K562 (cell line): Measurements from ENCODE around the gene LYST. TPM values are rescaled to one million over a fixed set of nuclear protein-coding genes. Genes with fewer than 3 reads are reported as not detected.

Experiments
- ATAC-seq: fragments of 200-7000 bp; cut with Tn5 transposase; 3 replicates; pipeline ENCODE4 v1.9.1; 2020; ENCODE audit warnings: moderate library complexity
- BruUV-seq: library from RNA; stranded (reverse); fragments of 400-500 nt; replicated peaks from 2 replicates; lab custom pipeline; 2021; lab: Mats Ljungman, UMichigan
- CTCF ChIA-PET: fragments of 300-600 bp; formaldehyde crosslinking; extraction: SDS; loops from one replicate; lab custom pipeline; 2021; ENCODE audit warnings: low intra/inter-chr PET ratio; lab: Yijun Ruan, JAX
- POLR2A ChIA-PET: fragments of 300-600, 350-650 bp; sonication (Branson Sonifier 250); formaldehyde crosslinking; extraction: SDS; loops from one replicate; lab custom pipeline; 2021; ENCODE audit warnings: antibody characterized with exemption, inconsistent platforms; lab: Yijun Ruan, JAX
- DNase-seq, 4 experiments: peaks; one replicate each; pipeline versions ENCODE4 v3.0.0 to v3.0.0-alpha.2; 2011 to 2018; ENCODE audit warnings: low spot score in 3 of 4, mixed read lengths in 3 of 4; ENCODE audit errors: extremely low read depth in 1 of 4
- FAIRE-seq: peaks from 2 replicates; lab custom pipeline; 2011; peaks lifted over from hg19 to GRCh38; lab: Jason Lieb, UNC
- H2AFZ ChIP-seq: 2 replicates; pipeline ENCODE4 v1.6.0; 2011; ENCODE audit warnings: low read depth, low read length, control low read depth, inconsistent platforms
- H3K27ac ChIP-seq: fragments of 200-600 bp; 3 replicates; pipeline ENCODE4 v1.8.0; 2011; ENCODE audit warnings: low read depth, mild to moderate bottlenecking, control low read depth, inconsistent platforms, low read length, moderate library complexity, mixed read lengths; ENCODE audit errors: extremely low read depth
- H3K27me3 ChIP-seq, 2 experiments: fragments of 300-600 bp in 1 of 2; 2 replicates in 1 of 2; 3 replicates in 1 of 2; pipeline versions ENCODE4 v1.6.0 to v1.8.0; 2011; ENCODE audit warnings: inconsistent platforms in 2 of 2, low read length in 2 of 2, mild to moderate bottlenecking in 1 of 2, mixed read lengths in 1 of 2, moderate library complexity in 1 of 2; ENCODE audit not compliant: control insufficient read depth in 2 of 2, insufficient read depth in 2 of 2
- H3K36me3 ChIP-seq: fragments of 300-600 bp; 3 replicates; pipeline ENCODE4 v1.8.0; 2011; ENCODE audit warnings: mild to moderate bottlenecking, low read length, inconsistent platforms; ENCODE audit not compliant: control insufficient read depth, insufficient read depth
- H3K4me1 ChIP-seq, 2 experiments: fragments of 200-600 bp in 1 of 2; replicated peaks in 1 of 2; 2 replicates in 1 of 2; 3 replicates in 1 of 2; pipeline versions ENCODE4 v1.5.1 to v1.8.0; 2011; ENCODE audit warnings: inconsistent platforms in 2 of 2, low read length in 2 of 2, mild to moderate bottlenecking in 1 of 2, mixed read lengths in 1 of 2, moderate library complexity in 1 of 2; ENCODE audit not compliant: control insufficient read depth in 2 of 2, insufficient read depth in 2 of 2
- H3K4me2 ChIP-seq: 2 replicates; pipeline ENCODE4 v1.6.1; 2011; ENCODE audit warnings: low read length, control low read depth, inconsistent platforms, mixed read lengths; ENCODE audit not compliant: insufficient read depth
- H3K4me3 ChIP-seq: fragments of 200-600 bp; sonication (generic), shearing (Covaris generic); 2 replicates; pipeline ENCODE4 v1.5.1; 2016; ENCODE audit warnings: control low read depth, inconsistent platforms
- H3K79me2 ChIP-seq: fragments of 200-600 bp; 3 replicates; pipeline ENCODE4 v1.8.0; 2011; ENCODE audit warnings: low read length, inconsistent platforms; ENCODE audit not compliant: control insufficient read depth, insufficient read depth
- H3K9ac ChIP-seq, 2 experiments: 2 replicates each; pipeline versions ENCODE4 v1.6.0 to v1.6.1; 2011; ENCODE audit warnings: low read depth in 2 of 2, low read length in 2 of 2, control low read depth in 1 of 2, inconsistent platforms in 1 of 2, mild to moderate bottlenecking in 1 of 2, mixed read lengths in 1 of 2; ENCODE audit not compliant: insufficient read depth in 1 of 2
- H3K9me1 ChIP-seq: one replicate; pipeline ENCODE4 v1.6.0; 2011; ENCODE audit warnings: inconsistent platforms, mild to moderate bottlenecking, low read length, moderate library complexity; ENCODE audit not compliant: control insufficient read depth, insufficient read depth
- H3K9me3 ChIP-seq: replicated peaks from 2 replicates; pipeline ENCODE4 v1.5.1; 2011; ENCODE audit warnings: low read depth, low read length, inconsistent platforms; ENCODE audit not compliant: control insufficient read depth, insufficient read depth
- H4K20me1 ChIP-seq: replicated peaks from 2 replicates; pipeline ENCODE4 v1.6.1; 2011; ENCODE audit warnings: low read length, inconsistent platforms, mixed read lengths; ENCODE audit not compliant: control insufficient read depth, insufficient read depth
- C11orf30 ChIP-seq: fragments of 450-650 bp; IDR thresholded peaks from 2 replicates; pipeline ENCODE4 v1.6.1; 2016; ENCODE audit warnings: low read depth, mild to moderate bottlenecking
- HIVEP1 ChIP-seq: fragments of 250-450 bp; sonication (Bioruptor Pico); IDR thresholded peaks from 2 replicates; pipeline ENCODE4 v1.4.0; 2020; ENCODE audit warnings: mild to moderate bottlenecking
- MAFG ChIP-seq: fragments of 450-650 bp; conservative IDR thresholded peaks from 2 replicates; pipeline ENCODE4 v1.6.1; 2016; ENCODE audit warnings: missing genetic modification characterization, missing compliant biosample characterization
- PTRF ChIP-seq: fragments of 450-650 bp; IDR thresholded peaks from 2 replicates; pipeline ENCODE4 v1.6.1; 2016; ENCODE audit warnings: mild to moderate bottlenecking, missing genetic modification characterization, missing compliant biosample characterization
- RBM17 ChIP-seq: fragments of 200-400 bp; formaldehyde crosslinking; IDR thresholded peaks from 2 replicates; pipeline ENCODE4 v1.6.1; 2017; ENCODE audit warnings: low read depth, mild to moderate bottlenecking, low read length, borderline replicate concordance
- SRSF1 ChIP-seq: fragments of 200-400 bp; formaldehyde crosslinking; IDR thresholded peaks from 2 replicates; pipeline ENCODE4 v1.6.1; 2017; ENCODE audit warnings: mild to moderate bottlenecking, low read depth, low read length, moderate library complexity
- ZNF316 ChIP-seq: fragments of 450-650 bp; IDR thresholded peaks from 2 replicates; pipeline ENCODE4 v1.6.1; 2016
- WGBS: fragments of 100-300 bp; shearing (Covaris generic); methylation state at CpG from one replicate; pipeline ENCODE4 v1.1.6; 2016; ENCODE audit warnings: low coverage, mixed read lengths; ENCODE audit not compliant: insufficient coverage; ENCODE audit errors: missing lambda C conversion rate; 5-methylcytosine and 5-hydroxymethylcytosine counted together
- in situ Hi-C: fragments of 300-500 bp; cut with MboI; formaldehyde crosslinking; loops from 4 replicates; pipeline ENCODE4 v1.15.0; 2018; ENCODE audit warnings: inconsistent platforms, mixed read lengths
- intact Hi-C: fragments of 100-400 bp; cut with micrococcal nuclease; formaldehyde crosslinking; loops from 2 replicates; pipeline ENCODE4 v1.14.2; 2022
- polyA plus RNA-seq, 8 experiments: library from polyadenylated mRNA; depleted of rRNA in 4 of 8; stranded (reverse) in 5 of 8; unstranded in 3 of 8; fragments of >200 nt; fragmentation: Nextera tagmentation in 2 of 8; fragmentation: Illumina TruSeq in 1 of 8; extraction: Ambion mirVana in 2 of 8; extraction: Trizol in 1 of 8; gene quantifications; 2 replicates each; pipeline versions ENCODE4 v1.2.1 to v1.2.3, GENCODE V29; 2011 to 2014; ENCODE audit warnings: inconsistent platforms in 1 of 8, missing spikeins in 1 of 8
- total RNA-seq, 7 experiments: library from RNA; depleted of rRNA in 6 of 7; stranded (reverse); fragments of >200 nt in 6 of 7; fragmentation: Illumina TruSeq in 2 of 7; extraction: Trizol in 2 of 7; gene quantifications; 2 replicates each; pipeline versions ENCODE4 v1.2.1 to v1.2.3, GENCODE V29; 2011 to 2021; ENCODE audit warnings: low replicate concordance in 1 of 7
- TF ChIP-seq, protein P1 (sequence below): fragments of 450-650 bp; IDR thresholded peaks from one replicate; pipeline ENCODE4 v1.6.1; 2018; ENCODE audit warnings: mild to moderate bottlenecking, moderate library complexity; ENCODE audit not compliant: partially characterized antibody

The LYST gene
- total and polyA plus RNA-seq, 9 of the 15 experiments (the other 6 are each of a cell fraction or from before 2014, with no cell fraction given): 0.73 to 2.4 (median 1.4) TPM

DNA sequence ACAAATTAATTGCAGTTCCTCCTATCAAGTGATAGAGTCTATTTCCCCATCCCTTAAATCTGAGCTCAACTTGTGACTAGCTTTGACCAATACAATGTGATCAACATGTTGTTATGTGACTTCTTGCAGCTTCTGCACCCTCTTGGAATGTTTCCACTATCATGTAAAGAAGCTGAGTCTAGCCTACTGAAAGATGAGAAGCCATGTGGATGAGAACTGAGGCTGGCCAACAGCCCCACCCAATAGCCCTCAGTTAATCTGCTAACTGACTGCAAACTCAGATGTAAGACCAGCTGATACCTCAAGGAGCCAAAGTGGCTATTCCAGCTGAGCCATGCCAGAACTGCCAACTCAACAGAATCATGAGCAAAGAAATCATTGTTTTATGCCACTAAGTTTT, 44.0 kb downstream of the LYST start:
- no peak for FAIRE-seq
- no TSS peak for BruUV-seq

DNA sequence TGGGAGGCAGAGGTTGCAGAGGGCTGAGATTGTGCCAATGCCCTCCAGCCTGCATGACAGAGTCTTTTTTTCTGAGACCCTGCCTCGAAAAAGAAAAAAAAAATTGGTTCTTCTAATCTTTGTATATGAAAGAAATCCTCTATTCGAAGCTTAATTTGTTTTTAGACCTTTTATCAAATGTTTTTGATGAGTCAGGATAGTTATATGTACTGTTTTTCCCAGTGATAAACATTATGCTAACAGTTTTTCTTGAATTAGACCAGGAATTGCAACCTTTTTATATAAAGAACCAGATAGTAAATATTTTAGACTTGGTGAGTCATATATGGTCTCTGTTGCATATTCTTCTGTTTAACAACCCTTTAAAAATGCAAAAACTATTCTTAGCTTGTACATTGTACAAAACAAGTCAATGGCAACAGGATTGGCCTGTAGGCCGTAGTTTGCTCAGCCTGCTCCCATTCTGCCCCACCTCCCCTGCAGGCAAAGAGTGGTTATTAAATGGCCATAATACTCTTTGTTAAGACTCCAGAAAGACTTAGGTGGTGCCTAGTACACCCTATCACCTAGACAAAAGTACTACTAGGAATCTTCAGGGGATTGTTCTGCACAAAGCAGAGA, 45.2 kb downstream of the LYST start:
- Histone ChIP-seq H3K9me1 (no peaks in the 10 kb centered on the region), H3K27ac (no peak overlapping the region), H4K20me1 (no peaks in the 10 kb centered on the region), H3K9me3 (no peaks in the 10 kb centered on the region), H2AFZ (no peak overlapping the region), H3K4me2 (no peak overlapping the region), H3K79me2 (no peaks in the 10 kb centered on the region), H3K4me1 (no peaks in the 10 kb centered on the region), H3K36me3 (no peaks in the 10 kb centered on the region), H3K27me3 (peaks cover 2 to 4% of the 10 kb centered on the region in 2 experiments; a peak in 1 of 5 replicates), H3K4me3 (no peak overlapping the region), H3K9ac (no peak overlapping the region)
- in situ Hi-C loops (no loop called here), intact Hi-C loops (no loop called here)
- FAIRE-seq (no peak), ATAC-seq (no peak), DNase-seq (no peak)
- BruUV-seq: no TSS peak
- TF ChIP-seq MAFG: peak; percentile 43
- TF ChIP-seq, protein P1, sequence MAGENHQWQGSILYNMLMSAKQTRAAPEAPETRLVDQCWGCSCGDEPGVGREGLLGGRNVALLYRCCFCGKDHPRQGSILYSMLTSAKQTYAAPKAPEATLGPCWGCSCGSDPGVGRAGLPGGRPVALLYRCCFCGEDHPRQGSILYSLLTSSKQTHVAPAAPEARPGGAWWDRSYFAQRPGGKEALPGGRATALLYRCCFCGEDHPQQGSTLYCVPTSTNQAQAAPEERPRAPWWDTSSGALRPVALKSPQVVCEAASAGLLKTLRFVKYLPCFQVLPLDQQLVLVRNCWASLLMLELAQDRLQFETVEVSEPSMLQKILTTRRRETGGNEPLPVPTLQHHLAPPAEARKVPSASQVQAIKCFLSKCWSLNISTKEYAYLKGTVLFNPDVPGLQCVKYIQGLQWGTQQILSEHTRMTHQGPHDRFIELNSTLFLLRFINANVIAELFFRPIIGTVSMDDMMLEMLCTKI: no peak
- peak; percentile 64 for TF ChIP-seq ZNF316
- TF ChIP-seq SRSF1: no peak
- 0 out of 2 replicates have a peak, but pooled peaks have one; percentile 16 for TF ChIP-seq C11orf30
- TF ChIP-seq HIVEP1 (CRISPR knock-in tag): no peak
- no peak for TF ChIP-seq RBM17
- CTCF ChIA-PET: no interaction called here
- POLR2A ChIA-PET: no interaction called here
- WGBS: 0% methylated on average over 3 of the region's 3 CpGs

More for the DNA sequence above, 44.0 kb downstream of the LYST start:
- no peaks in the 10 kb centered on the region for H3K36me3 ChIP-seq
- H3K9me3 ChIP-seq: no peaks in the 10 kb centered on the region
- in situ Hi-C loops: no loop called here
- no peak overlapping the region for H3K4me2 ChIP-seq
- no peak overlapping the region for H3K27ac ChIP-seq
- no peak overlapping the region for H2AFZ ChIP-seq
- H3K4me1 ChIP-seq: no peaks in the 10 kb centered on the region
- H3K79me2 ChIP-seq: no peaks in the 10 kb centered on the region
- H3K9me1 ChIP-seq: no peaks in the 10 kb centered on the region
- no peak overlapping the region for H3K9ac ChIP-seq
- CTCF ChIA-PET: no interaction called here
- peaks cover 2 to 4% of the 10 kb centered on the region in 2 experiments; a peak in 1 of 5 replicates for H3K27me3 ChIP-seq
- POLR2A ChIA-PET: interaction anchor here (0.6 to 1.1 kb wide), 2 partner anchors 22 to 116 kb away, joined by 3 read pairs; no protein-coding TSS in a partner anchor
- H3K4me3 ChIP-seq: no peak overlapping the region
- intact Hi-C loops: no loop called here
- no peaks in the 10 kb centered on the region for H4K20me1 ChIP-seq
- no peak for ATAC-seq
- DNase-seq: no peak
- TF ChIP-seq ZNF316 (0 out of 2 replicates have a peak, but pooled peaks have one; percentile 18), PTRF (no peak)
